ENCODE data around the gene NID1. TPM values are rescaled to one million over a fixed set of nuclear protein-coding genes. Genes with fewer than 3 reads are reported as not detected.

The NID1 gene
- total RNA-seq, 4 donors from 2014 or later: 27.9 to 48.4 (median 32.3) TPM

- DNase-seq (ENCODE audit: low spot score in 2 of 2): no peak
Measured at GRCh38 chr1:236090741-236091147, 25.9 kb upstream of the NID1 start.

DNA sequence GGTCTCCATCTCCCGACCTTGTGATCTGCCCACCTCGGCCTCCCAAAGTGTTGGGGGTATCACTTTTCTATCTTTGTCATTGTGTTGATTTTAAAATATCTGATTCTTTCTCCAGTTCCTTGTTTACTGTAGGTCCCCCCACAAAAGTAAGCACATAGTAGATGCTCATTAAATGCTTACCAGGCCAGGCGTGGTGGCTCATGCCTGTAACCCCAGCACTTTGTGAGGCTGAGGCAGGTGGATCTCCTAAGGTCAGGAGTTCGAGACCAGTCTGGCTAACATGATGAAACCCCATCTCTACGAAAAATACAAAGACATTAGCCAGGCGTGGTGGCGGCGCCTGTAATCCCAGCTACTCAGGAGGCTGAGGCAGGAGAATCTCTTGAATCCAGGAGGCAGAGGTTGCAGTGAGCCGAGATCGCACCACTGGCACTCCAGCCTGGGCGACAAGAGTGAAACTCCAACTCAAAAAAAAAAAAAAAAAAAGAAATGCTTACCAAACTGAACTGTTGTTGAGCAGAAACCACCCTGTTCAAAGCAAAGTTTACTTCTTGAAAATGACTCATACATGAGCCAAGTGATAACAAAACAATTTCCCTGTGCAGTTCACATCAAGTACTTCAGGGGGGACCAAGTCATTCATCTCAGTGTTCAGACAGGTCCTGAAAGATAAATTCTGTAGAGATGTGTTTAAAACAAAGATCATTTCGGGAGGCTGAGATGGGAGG lies 24.3 kb upstream of the NID1 start:
- WGBS: 85% methylated on average over 12 of the region's 12 CpGs
- Histone ChIP-seq H3K27me3 (no peaks in the 10 kb centered on the region), H3K27ac (no peak overlapping the region), H3K36me3 (no peaks in the 10 kb centered on the region), H3K4me3 (no peak overlapping the region), H3K4me1 (no peaks in the 10 kb centered on the region), H3K9me3 (no peaks in the 10 kb centered on the region)
- peak in 1 of 2 donors; percentile 9 for DNase-seq (ENCODE audit: low spot score in 2 of 2)
- TF ChIP-seq POLR2A (IDR thresholded peaks at IDR 0.05) (no peak), EP300 (IDR thresholded peaks at IDR 0.05) (no peak), POLR2AphosphoS5 (IDR thresholded peaks at IDR 0.05) (no peak)
- TF ChIP-seq, protein P1, sequence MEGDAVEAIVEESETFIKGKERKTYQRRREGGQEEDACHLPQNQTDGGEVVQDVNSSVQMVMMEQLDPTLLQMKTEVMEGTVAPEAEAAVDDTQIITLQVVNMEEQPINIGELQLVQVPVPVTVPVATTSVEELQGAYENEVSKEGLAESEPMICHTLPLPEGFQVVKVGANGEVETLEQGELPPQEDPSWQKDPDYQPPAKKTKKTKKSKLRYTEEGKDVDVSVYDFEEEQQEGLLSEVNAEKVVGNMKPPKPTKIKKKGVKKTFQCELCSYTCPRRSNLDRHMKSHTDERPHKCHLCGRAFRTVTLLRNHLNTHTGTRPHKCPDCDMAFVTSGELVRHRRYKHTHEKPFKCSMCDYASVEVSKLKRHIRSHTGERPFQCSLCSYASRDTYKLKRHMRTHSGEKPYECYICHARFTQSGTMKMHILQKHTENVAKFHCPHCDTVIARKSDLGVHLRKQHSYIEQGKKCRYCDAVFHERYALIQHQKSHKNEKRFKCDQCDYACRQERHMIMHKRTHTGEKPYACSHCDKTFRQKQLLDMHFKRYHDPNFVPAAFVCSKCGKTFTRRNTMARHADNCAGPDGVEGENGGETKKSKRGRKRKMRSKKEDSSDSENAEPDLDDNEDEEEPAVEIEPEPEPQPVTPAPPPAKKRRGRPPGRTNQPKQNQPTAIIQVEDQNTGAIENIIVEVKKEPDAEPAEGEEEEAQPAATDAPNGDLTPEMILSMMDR (IDR thresholded peaks at IDR 0.05): no peak

More at GRCh38 chr1:236090741-236091147, 25.9 kb upstream of the NID1 start:
- no peaks in the 10 kb centered on the region for H3K27me3 ChIP-seq
- H3K27ac ChIP-seq: no peak overlapping the region
- H3K4me3 ChIP-seq: no peak overlapping the region
- H3K9me3 ChIP-seq: no peaks in the 10 kb centered on the region
- no peaks in the 10 kb centered on the region for H3K4me1 ChIP-seq
- TF ChIP-seq, protein P1 (IDR thresholded peaks at IDR 0.05): no peak
- no peak for TF ChIP-seq POLR2AphosphoS5 (IDR thresholded peaks at IDR 0.05)
- no peak for TF ChIP-seq POLR2A (IDR thresholded peaks at IDR 0.05)
- no peak for TF ChIP-seq EP300 (IDR thresholded peaks at IDR 0.05)
- 71% methylated on average over 5 of the region's 5 CpGs for WGBS
- no peaks in the 10 kb centered on the region for H3K36me3 ChIP-seq

- Histone ChIP-seq H3K4me3 (no peak overlapping the region), H3K4me1 (peaks cover 10% of the 10 kb centered on the region), H3K27ac (no peak overlapping the region), H3K9me3 (no peaks in the 10 kb centered on the region), H3K36me3 (no peaks in the 10 kb centered on the region), H3K27me3 (no peaks in the 10 kb centered on the region)
- TF ChIP-seq POLR2AphosphoS5 (IDR thresholded peaks at IDR 0.05) (no peak), EP300 (IDR thresholded peaks at IDR 0.05) (no peak), POLR2A (IDR thresholded peaks at IDR 0.05) (no peak)
- TF ChIP-seq, protein P1 (IDR thresholded peaks at IDR 0.05): no peak
- DNase-seq (ENCODE audit: low spot score in 2 of 2): no peak
- WGBS: 69% methylated on average over 7 of the region's 7 CpGs
Measured at GRCh38 chr1:236086537-236086936, 21.6 kb upstream of the NID1 start.

GRCh38 chr1:236085545-236086159 lies 20.8 kb upstream of the NID1 start:
- Histone ChIP-seq H3K4me3 (no peak overlapping the region), H3K4me1 (peaks cover 10% of the 10 kb centered on the region), H3K9me3 (no peaks in the 10 kb centered on the region), H3K36me3 (no peaks in the 10 kb centered on the region), H3K27me3 (no peaks in the 10 kb centered on the region), H3K27ac (no peak overlapping the region)
- TF ChIP-seq POLR2A (IDR thresholded peaks at IDR 0.05) (no peak), EP300 (IDR thresholded peaks at IDR 0.05) (no peak), POLR2AphosphoS5 (IDR thresholded peaks at IDR 0.05) (no peak)
- TF ChIP-seq, protein P1 (IDR thresholded peaks at IDR 0.05): no peak
- peak in 1 of 2 donors; percentile 8 for DNase-seq (ENCODE audit: low spot score in 2 of 2)
- 81% methylated on average over 6 of the region's 6 CpGs for WGBS

- no peak for DNase-seq (ENCODE audit: low spot score in 2 of 2)
- H3K4me1 ChIP-seq: peaks cover 10% of the 10 kb centered on the region
- H3K27me3 ChIP-seq: no peaks in the 10 kb centered on the region
- no peak overlapping the region for H3K27ac ChIP-seq
- TF ChIP-seq, protein P1 (IDR thresholded peaks at IDR 0.05): no peak
- TF ChIP-seq POLR2A (IDR thresholded peaks at IDR 0.05) (no peak), POLR2AphosphoS5 (IDR thresholded peaks at IDR 0.05) (no peak), EP300 (IDR thresholded peaks at IDR 0.05) (no peak)
- no peak overlapping the region for H3K4me3 ChIP-seq
- H3K9me3 ChIP-seq: no peaks in the 10 kb centered on the region
- 91% methylated on average over 2 of the region's 3 CpGs for WGBS
- no peaks in the 10 kb centered on the region for H3K36me3 ChIP-seq
Measured at GRCh38 chr1:236084386-236084730, 19.5 kb upstream of the NID1 start.

Measured in suprapubic skin (tissue), 4 donors.